Lower leg skin (tissue), 3 donors: ENCODE measurements around the gene SPC25.

Source experiments
- CTCF ChIP-seq, 3 donors: fragments of 450-650 bp; IDR thresholded peaks; one replicate each; pipeline ENCODE4 v1.5.1; 2016; ENCODE audit warnings: antibody characterized with exemption in 3 of 3, mild to moderate bottlenecking in 3 of 3, moderate library complexity in 2 of 3
- POLR2A ChIP-seq, 2 donors: fragments of 450-650 bp; IDR thresholded peaks; one replicate each; pipeline ENCODE4 v1.6.1; 2016 to 2017; ENCODE audit warnings: antibody characterized with exemption in 2 of 2, mild to moderate bottlenecking in 1 of 2, moderate library complexity in 1 of 2

- TF ChIP-seq POLR2A (IDR thresholded peaks at IDR 0.05) (no peak), CTCF (IDR thresholded peaks at IDR 0.05) (no peak)
Observed at GRCh38 chr2:168841445-168841844, 48.8 kb downstream of the SPC25 start.
